Measurements from ENCODE around the gene PODNL1. TPM values are rescaled to one million over a fixed set of nuclear protein-coding genes. Genes with fewer than 3 reads are reported as not detected.

PODNL1 gene
- total RNA-seq, 1 donor from 2014 or later: 5.2 TPM

- no peak for DNase-seq (ENCODE audit: extremely low spot score in 2 of 2)
- Histone ChIP-seq H3K4me1 (peaks cover 19% of the 10 kb centered on the region), H3K9me3 (no peaks in the 10 kb centered on the region), H3K27ac (no peak overlapping the region), H3K4me3 (no peak overlapping the region), H3K27me3 (no peaks in the 10 kb centered on the region), H3K36me3 (no peaks in the 10 kb centered on the region)
- TF ChIP-seq POLR2A (IDR thresholded peaks at IDR 0.05): no peak
- TF ChIP-seq CTCF (IDR thresholded peaks at IDR 0.05): no peak
- no peak for TF ChIP-seq POLR2AphosphoS5 (IDR thresholded peaks at IDR 0.05; ENCODE audit: insufficient read depth in 1 of 2, low read depth in 1 of 2)
- intact Hi-C loops (cut with DNase I): no loop called here
These were observed 35.1 kb downstream of the PODNL1 start for GRCh38 chr19:13902993-13903555.

GRCh38 chr19:13899912-13900584 lies 38.2 kb downstream of the PODNL1 start:
- no peak overlapping the region for H3K4me3 ChIP-seq
- H3K36me3 ChIP-seq: no peaks in the 10 kb centered on the region
- H3K27ac ChIP-seq: no peak overlapping the region
- DNase-seq (ENCODE audit: extremely low spot score in 2 of 2): no peak
- no peaks in the 10 kb centered on the region for H3K9me3 ChIP-seq
- TF ChIP-seq POLR2AphosphoS5 (IDR thresholded peaks at IDR 0.05; ENCODE audit: insufficient read depth in 1 of 2, low read depth in 1 of 2) (no peak), CTCF (IDR thresholded peaks at IDR 0.05) (no peak), POLR2A (IDR thresholded peaks at IDR 0.05) (no peak)
- intact Hi-C loops (cut with DNase I): no loop called here
- no peaks in the 10 kb centered on the region for H3K4me1 ChIP-seq
- no peaks in the 10 kb centered on the region for H3K27me3 ChIP-seq

GRCh38 chr19:13899393-13899792 lies 38.8 kb downstream of the PODNL1 start:
- no peaks in the 10 kb centered on the region for H3K4me1 ChIP-seq
- TF ChIP-seq POLR2AphosphoS5 (IDR thresholded peaks at IDR 0.05; ENCODE audit: insufficient read depth in 1 of 2, low read depth in 1 of 2) (no peak), POLR2A (IDR thresholded peaks at IDR 0.05) (no peak), CTCF (IDR thresholded peaks at IDR 0.05) (no peak)

GRCh38 chr19:13896227-13896626 lies 42.0 kb downstream of the PODNL1 start:
- TF ChIP-seq POLR2AphosphoS5 (IDR thresholded peaks at IDR 0.05; ENCODE audit: insufficient read depth in 1 of 2, low read depth in 1 of 2) (no peak), POLR2A (IDR thresholded peaks at IDR 0.05) (no peak), CTCF (IDR thresholded peaks at IDR 0.05) (no peak)
- Histone ChIP-seq H3K27ac (no peak overlapping the region), H3K9me3 (no peaks in the 10 kb centered on the region), H3K36me3 (no peaks in the 10 kb centered on the region), H3K27me3 (no peaks in the 10 kb centered on the region), H3K4me3 (no peak overlapping the region), H3K4me1 (no peaks in the 10 kb centered on the region)
- DNase-seq (ENCODE audit: extremely low spot score in 2 of 2): no peak
- intact Hi-C loops (cut with DNase I): no loop called here

More at GRCh38 chr19:13899393-13899792, 38.8 kb downstream of the PODNL1 start:
- intact Hi-C loops (cut with DNase I): no loop called here
- H3K36me3 ChIP-seq: no peaks in the 10 kb centered on the region
- H3K27ac ChIP-seq: no peak overlapping the region
- H3K9me3 ChIP-seq: no peaks in the 10 kb centered on the region
- no peaks in the 10 kb centered on the region for H3K27me3 ChIP-seq
- no peak overlapping the region for H3K4me3 ChIP-seq
- no peak for DNase-seq (ENCODE audit: extremely low spot score in 2 of 2)

GRCh38 chr19:13894552-13894951 lies 43.7 kb downstream of the PODNL1 start:
- TF ChIP-seq CTCF (IDR thresholded peaks at IDR 0.05) (no peak), POLR2AphosphoS5 (IDR thresholded peaks at IDR 0.05; ENCODE audit: insufficient read depth in 1 of 2, low read depth in 1 of 2) (no peak)
- no peak overlapping the region for H3K27ac ChIP-seq
- intact Hi-C loops (cut with DNase I): no loop called here
- H3K36me3 ChIP-seq: no peaks in the 10 kb centered on the region
- DNase-seq (ENCODE audit: extremely low spot score in 2 of 2): no peak
- no peak overlapping the region for H3K4me3 ChIP-seq
- no peaks in the 10 kb centered on the region for H3K9me3 ChIP-seq
- H3K4me1 ChIP-seq: no peaks in the 10 kb centered on the region
- no peaks in the 10 kb centered on the region for H3K27me3 ChIP-seq
